ENCODE measurements around the gene GCAT.

The GCAT gene

GRCh38 chr22:37778370-37779009 lies 29.2 kb upstream of the GCAT start:
- TF ChIP-seq CTCF (IDR thresholded peaks at IDR 0.05; ENCODE audit: low read depth, low read length, missing control alignments), result no peak
- no peak for DNase-seq (ENCODE audit: low read depth)
- in situ Hi-C loops (cut with HindIII; ENCODE audit: low sequenced_read_pairs), result no loop called here
- no peak overlapping the region for H3K4me3 ChIP-seq (ENCODE audit: low read depth, low read length)

GRCh38 chr22:37781434-37782059 lies 26.2 kb upstream of the GCAT start:
- in situ Hi-C loops (cut with HindIII; ENCODE audit: low sequenced_read_pairs), result no loop called here
- DNase-seq (ENCODE audit: low read depth), result no peak
- TF ChIP-seq CTCF (IDR thresholded peaks at IDR 0.05; ENCODE audit: low read depth, low read length, missing control alignments), result peak; percentile 34
- no peak overlapping the region for H3K4me3 ChIP-seq (ENCODE audit: low read depth, low read length)

- no peak for DNase-seq (ENCODE audit: low read depth)
- no peak for TF ChIP-seq CTCF (IDR thresholded peaks at IDR 0.05; ENCODE audit: low read depth, low read length, missing control alignments)
- no peak overlapping the region for H3K4me3 ChIP-seq (ENCODE audit: low read depth, low read length)
- in situ Hi-C loops (cut with HindIII; ENCODE audit: low sequenced_read_pairs), result no loop called here
Observed at GRCh38 chr22:37782340-37783168, 25.2 kb upstream of the GCAT start.

- in situ Hi-C loops (cut with HindIII; ENCODE audit: low sequenced_read_pairs), result no loop called here
- no peak overlapping the region for H3K4me3 ChIP-seq (ENCODE audit: low read depth, low read length)
- DNase-seq (ENCODE audit: low read depth), result no peak
- no peak for TF ChIP-seq CTCF (IDR thresholded peaks at IDR 0.05; ENCODE audit: low read depth, low read length, missing control alignments)
Observed at GRCh38 chr22:37784829-37785495, 22.8 kb upstream of the GCAT start.

GRCh38 chr22:37790234-37790633 lies 17.5 kb upstream of the GCAT start:
- H3K4me3 ChIP-seq (ENCODE audit: low read depth, low read length), result no peak overlapping the region
- no peak for DNase-seq (ENCODE audit: low read depth)
- TF ChIP-seq CTCF (IDR thresholded peaks at IDR 0.05; ENCODE audit: low read depth, low read length, missing control alignments), result no peak
- in situ Hi-C loops (cut with HindIII; ENCODE audit: low sequenced_read_pairs), result no loop called here

- no peak overlapping the region for H3K4me3 ChIP-seq (ENCODE audit: low read depth, low read length)
- in situ Hi-C loops (cut with HindIII; ENCODE audit: low sequenced_read_pairs), result no loop called here
- TF ChIP-seq CTCF (IDR thresholded peaks at IDR 0.05; ENCODE audit: low read depth, low read length, missing control alignments), result no peak
- no peak for DNase-seq (ENCODE audit: low read depth)
Observed at GRCh38 chr22:37792494-37792893, 15.2 kb upstream of the GCAT start.
